B cell (primary cell): Measurements from ENCODE around the gene CREM. TPM values are rescaled to one million over a fixed set of nuclear protein-coding genes. Genes with fewer than 3 reads are reported as not detected.

Experiments used
- ATAC-seq: fragments of 200-7000 bp; cut with Tn5 transposase; one replicate; pipeline ENCODE4 v1.10.0; 2021; ENCODE audit warnings: low read depth, mild to moderate bottlenecking, moderate number of reproducible peaks, moderate library complexity
- CTCF ChIA-PET: fragments of 350-600 bp; sonication (Branson Sonifier 250); formaldehyde crosslinking; loops from one replicate; lab custom pipeline; 2021; ENCODE audit warnings: antibody characterized with exemption, inconsistent platforms; lab: Charles Lee
- POLR2A ChIA-PET: fragments of 350-600 bp; sonication (Branson Sonifier 250); formaldehyde crosslinking; loops from one replicate; lab custom pipeline; 2021; ENCODE audit warnings: antibody characterized with exemption; lab: Charles Lee
- DNase-seq: peaks from one replicate; pipeline ENCODE4 v3.0.0; 2013
- H2AFZ ChIP-seq: 2 replicates; pipeline ENCODE4 v1.6.1; 2012; ENCODE audit warnings: mild to moderate bottlenecking, low read depth, low read length; ENCODE audit not compliant: insufficient read depth, poor library complexity, severe bottlenecking
- H3K27ac ChIP-seq, 2 donors: 1 replicate in 1 of 2; 2 replicates in 1 of 2; pipeline ENCODE4 v1.5.1; 2012 to 2013; ENCODE audit warnings: low read length in 2 of 2, mild to moderate bottlenecking in 2 of 2, moderate library complexity in 1 of 2
- H3K27me3 ChIP-seq, 4 experiments: fragments of 200-600 bp in 1 of 4; sonication (generic) in 1 of 4; replicated peaks in 1 of 4; 1 replicate in 2 of 4; 2 replicates in 2 of 4; pipeline versions ENCODE4 v1.6.1 to v1.7.0; 2013 to 2016; ENCODE audit warnings: low read length in 3 of 4, mild to moderate bottlenecking in 2 of 4, mixed read lengths in 1 of 4, moderate library complexity in 1 of 4; ENCODE audit not compliant: insufficient read depth in 4 of 4, control insufficient read depth in 3 of 4; ENCODE audit errors: control extremely low read depth in 1 of 4
- H3K36me3 ChIP-seq, 2 experiments: replicated peaks in 1 of 2; 1 replicate in 1 of 2; 2 replicates in 1 of 2; pipeline versions ENCODE4 v1.6.1 to v1.7.1; 2013; ENCODE audit warnings: low read length in 1 of 2; ENCODE audit not compliant: insufficient read depth in 2 of 2, control insufficient read depth in 1 of 2; ENCODE audit errors: control extremely low read depth in 1 of 2, extremely low read depth in 1 of 2
- H3K4me1 ChIP-seq, 2 donors: fragments of 200-600 bp in 1 of 2; sonication (generic) in 1 of 2; 1 replicate in 1 of 2; 2 replicates in 1 of 2; pipeline versions ENCODE4 v1.5.1 to v1.6.1; 2013 to 2017; ENCODE audit warnings: low read length in 2 of 2; ENCODE audit not compliant: control insufficient read depth in 2 of 2, insufficient read depth in 2 of 2
- H3K4me2 ChIP-seq: replicated peaks from 2 replicates; pipeline ENCODE3; 2012; ENCODE audit warnings: mild to moderate bottlenecking, low read depth, low read length; ENCODE audit not compliant: poor library complexity, severe bottlenecking
- H3K4me3 ChIP-seq, 5 experiments: fragments of 200-600 bp in 1 of 5; sonication (generic) in 1 of 5; 1 replicate in 3 of 5; 2 replicates in 2 of 5; pipeline versions ENCODE4 v1.5.1 to v1.7.0; 2011 to 2016; ENCODE audit warnings: low read length in 4 of 5, mild to moderate bottlenecking in 4 of 5, low read depth in 2 of 5, control low read depth in 1 of 5, moderate library complexity in 1 of 5; ENCODE audit not compliant: insufficient read depth in 1 of 5; ENCODE audit errors: control extremely low read depth in 1 of 5, extremely low read depth in 1 of 5
- H3K79me2 ChIP-seq: fragments of 200-600 bp; sonication (generic); one replicate; pipeline ENCODE4 v1.6.0; 2016; ENCODE audit warnings: low read length; ENCODE audit not compliant: control insufficient read depth, insufficient read depth
- H3K9ac ChIP-seq: fragments of 200-600 bp; sonication (generic); 2 replicates; pipeline ENCODE4 v1.6.1; 2017; ENCODE audit warnings: mild to moderate bottlenecking, low read length, moderate library complexity
- H3K9me3 ChIP-seq, 3 donors: one replicate each; pipeline versions ENCODE4 v1.6.1 to v1.7.1; 2013; ENCODE audit warnings: low read length in 2 of 3; ENCODE audit not compliant: control insufficient read depth in 2 of 3, insufficient read depth in 1 of 3; ENCODE audit errors: control extremely low read depth in 1 of 3
- H4K20me1 ChIP-seq: 2 replicates; pipeline ENCODE4 v1.6.0; 2012; ENCODE audit warnings: mild to moderate bottlenecking, low read length; ENCODE audit not compliant: insufficient read depth, control insufficient read depth, poor library complexity, severe bottlenecking
- H3K27ac Mint-ChIP-seq: one replicate; pipeline ENCODE4 v1.8.0; 2021; ENCODE audit warnings: mixed read lengths
- H3K27me3 Mint-ChIP-seq: one replicate; pipeline ENCODE4 v1.8.0; 2021; ENCODE audit warnings: mixed read lengths
- H3K4me1 Mint-ChIP-seq: one replicate; pipeline ENCODE4 v1.8.0; 2021; ENCODE audit warnings: mixed read lengths
- H3K4me3 Mint-ChIP-seq: one replicate; pipeline ENCODE4 v1.8.0; 2021; ENCODE audit warnings: mixed read lengths
- H3K9me3 Mint-ChIP-seq: one replicate; pipeline ENCODE4 v1.8.0; 2022; ENCODE audit warnings: mixed read lengths; ENCODE audit not compliant: insufficient read depth
- EZH2 ChIP-seq: IDR thresholded peaks from 2 replicates; pipeline ENCODE4 v1.6.1; 2012; ENCODE audit warnings: borderline replicate concordance, low read depth, mild to moderate bottlenecking, moderate library complexity, low read length; ENCODE audit not compliant: insufficient read depth, poor library complexity, severe bottlenecking
- WGBS: methylation state at CpG from one replicate; pipeline ENCODE4 v1.1.5; 2013; ENCODE audit warnings: missing lambda C conversion rate; ENCODE audit not compliant: insufficient coverage; 5-methylcytosine and 5-hydroxymethylcytosine counted together
- intact Hi-C: fragments of 100-400 bp; cut with micrococcal nuclease; formaldehyde crosslinking; loops from one replicate; pipeline ENCODE4 v1.10.0; 2022
- polyA plus RNA-seq: library from polyadenylated mRNA; depleted of rRNA; stranded (reverse); fragments of >200 nt; gene quantifications from 2 replicates; pipeline ENCODE4 v1.2.3, GENCODE V29; 2012
- total RNA-seq, 2 donors: library from RNA; stranded (reverse); fragments of 120-200 nt in 1 of 2; gene quantifications; 1 replicate in 1 of 2; 2 replicates in 1 of 2; pipeline versions ENCODE4 v1.2.3 to v1.2.4, GENCODE V29; 2013 to 2022
- TF ChIP-seq, protein P1 (sequence below): fragments of 200-600 bp; IDR thresholded peaks from one replicate; pipeline ENCODE4 v1.8.0; 2022; ENCODE audit warnings: antibody characterized with exemption, mild to moderate bottlenecking

Gene CREM
- total and polyA plus RNA-seq, 2 donors (not counting 1 experiment from before 2014, with no cell fraction given): 7.3 to 94.6 TPM

DNA sequence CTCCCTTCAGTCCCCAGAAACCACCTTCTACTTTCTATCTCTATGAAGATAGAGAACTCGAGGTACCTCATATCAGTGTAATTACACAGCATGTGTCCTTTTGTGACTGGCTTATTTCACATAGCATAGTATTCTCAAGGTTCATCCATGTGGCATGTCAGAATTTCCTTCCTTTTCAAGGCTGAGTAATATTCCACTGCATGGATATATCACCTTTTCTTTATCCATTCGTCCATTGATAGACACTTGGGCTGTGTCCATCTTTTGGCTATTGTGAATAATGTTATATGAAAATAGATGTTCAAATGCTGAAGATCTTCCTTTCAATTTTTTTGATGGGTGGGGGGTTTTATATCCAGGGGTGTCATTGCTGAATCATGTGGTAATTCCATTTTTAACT, 117.9 kb downstream of the CREM start:
- no peak overlapping the region for H2AFZ ChIP-seq
- DNase-seq (no peak), ATAC-seq (no peak)
- H3K27ac Mint-ChIP-seq: no peak overlapping the region
- H3K27ac ChIP-seq: no peak overlapping the region
- CTCF ChIA-PET: no interaction called here
- H3K27me3 ChIP-seq: no peaks in the 10 kb centered on the region
- H3K4me1 Mint-ChIP-seq: no peaks in the 10 kb centered on the region
- no peaks in the 10 kb centered on the region for H3K9me3 Mint-ChIP-seq
- no peaks in the 10 kb centered on the region for H3K36me3 ChIP-seq
- no peak overlapping the region for H3K4me3 ChIP-seq
- no peak overlapping the region for H3K9ac ChIP-seq
- H3K4me1 ChIP-seq: no peaks in the 10 kb centered on the region
- TF ChIP-seq, protein P1, sequence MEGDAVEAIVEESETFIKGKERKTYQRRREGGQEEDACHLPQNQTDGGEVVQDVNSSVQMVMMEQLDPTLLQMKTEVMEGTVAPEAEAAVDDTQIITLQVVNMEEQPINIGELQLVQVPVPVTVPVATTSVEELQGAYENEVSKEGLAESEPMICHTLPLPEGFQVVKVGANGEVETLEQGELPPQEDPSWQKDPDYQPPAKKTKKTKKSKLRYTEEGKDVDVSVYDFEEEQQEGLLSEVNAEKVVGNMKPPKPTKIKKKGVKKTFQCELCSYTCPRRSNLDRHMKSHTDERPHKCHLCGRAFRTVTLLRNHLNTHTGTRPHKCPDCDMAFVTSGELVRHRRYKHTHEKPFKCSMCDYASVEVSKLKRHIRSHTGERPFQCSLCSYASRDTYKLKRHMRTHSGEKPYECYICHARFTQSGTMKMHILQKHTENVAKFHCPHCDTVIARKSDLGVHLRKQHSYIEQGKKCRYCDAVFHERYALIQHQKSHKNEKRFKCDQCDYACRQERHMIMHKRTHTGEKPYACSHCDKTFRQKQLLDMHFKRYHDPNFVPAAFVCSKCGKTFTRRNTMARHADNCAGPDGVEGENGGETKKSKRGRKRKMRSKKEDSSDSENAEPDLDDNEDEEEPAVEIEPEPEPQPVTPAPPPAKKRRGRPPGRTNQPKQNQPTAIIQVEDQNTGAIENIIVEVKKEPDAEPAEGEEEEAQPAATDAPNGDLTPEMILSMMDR: no peak
- no peak for TF ChIP-seq EZH2
- intact Hi-C loops: no loop called here
- H4K20me1 ChIP-seq: no peaks in the 10 kb centered on the region
- POLR2A ChIA-PET: no interaction called here
- no peaks in the 10 kb centered on the region for H3K9me3 ChIP-seq
- H3K27me3 Mint-ChIP-seq: peaks cover 11% of the 10 kb centered on the region
- H3K4me2 ChIP-seq: no peak overlapping the region
- H3K4me3 Mint-ChIP-seq: no peak overlapping the region
- no peaks in the 10 kb centered on the region for H3K79me2 ChIP-seq
- WGBS: 100% methylated on average over 1 of the region's 2 CpGs

DNA sequence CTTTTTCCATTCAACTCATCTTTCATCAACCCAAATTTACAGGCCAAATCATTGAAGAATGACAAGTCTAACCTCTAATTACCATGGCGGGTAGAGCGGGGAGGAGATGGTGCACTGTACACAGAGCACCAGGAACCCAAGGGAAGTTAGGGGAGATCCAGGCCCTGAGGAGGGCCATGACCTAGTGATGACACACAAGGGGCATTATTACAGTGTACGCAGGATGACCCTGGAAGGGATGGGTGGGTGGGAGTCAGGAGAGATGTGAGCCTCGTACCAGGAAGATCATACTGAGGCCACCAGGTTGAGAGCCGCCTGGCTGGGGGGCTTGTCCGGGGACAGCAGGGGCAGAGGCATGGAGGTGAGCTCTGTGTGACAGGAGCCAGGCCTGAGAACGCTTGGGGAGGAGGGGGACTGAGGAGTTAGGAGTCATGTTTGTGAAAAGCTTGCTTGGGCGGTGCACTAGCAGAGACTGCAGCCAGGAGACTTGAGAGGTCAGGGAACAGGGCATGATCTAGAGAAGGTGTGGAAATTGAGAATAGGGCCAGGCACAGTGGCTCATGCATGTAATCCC, 120.2 kb downstream of the CREM start:
- Histone ChIP-seq H3K36me3 (no peaks in the 10 kb centered on the region), H3K27ac (no peak overlapping the region), H3K79me2 (no peaks in the 10 kb centered on the region), H3K9me3 (no peaks in the 10 kb centered on the region), H3K9ac (no peak overlapping the region), H3K27me3 (no peaks in the 10 kb centered on the region), H2AFZ (no peak overlapping the region), H3K4me2 (no peak overlapping the region), H3K4me3 (no peak overlapping the region), H3K4me1 (no peaks in the 10 kb centered on the region), H4K20me1 (no peaks in the 10 kb centered on the region)
- Mint-ChIP-seq H3K9me3 (no peaks in the 10 kb centered on the region), H3K4me3 (no peak overlapping the region), H3K27me3 (peaks cover 11% of the 10 kb centered on the region), H3K27ac (no peak overlapping the region), H3K4me1 (no peaks in the 10 kb centered on the region)
- intact Hi-C loops: no loop called here
- no peak for TF ChIP-seq EZH2
- TF ChIP-seq, protein P1: no peak
- ChIA-PET POLR2A (no interaction called here), CTCF (no interaction called here)
- DNase-seq (no peak), ATAC-seq (no peak)
- WGBS: 92% methylated on average over 7 of the region's 8 CpGs
